ENCODE results near the gene FSHR. TPM values are rescaled to one million over a fixed set of nuclear protein-coding genes. Genes with fewer than 3 reads are reported as not detected.

FSHR gene
- total and polyA plus RNA-seq, 2 experiments from 2014 or later = not detected

GRCh38 chr2:48938231-48938630 is 216.1 kb downstream of the FSHR start:
- no peak for DNase-seq (ENCODE audit: low spot score)
- no peak for ATAC-seq
- no peak overlapping the region for H3K4me2 ChIP-seq
- TF ChIP-seq ZNF462 (CRISPR knock-in tag; IDR thresholded peaks at IDR 0.05) (no peak), NANOG (IDR thresholded peaks at IDR 0.05; ENCODE audit: borderline replicate concordance) (no peak), REST (IDR thresholded peaks at IDR 0.05; ENCODE audit: unreplicated experiment) (no peak), EZH2phosphoT487 (IDR thresholded peaks at IDR 0.05; ENCODE audit: unreplicated experiment) (no peak), STAT1 (IDR thresholded peaks at IDR 0.05; ENCODE audit: unreplicated experiment) (no peak), ETS1 (IDR thresholded peaks at IDR 0.05) (no peak), EZH2 (IDR thresholded peaks at IDR 0.05; ENCODE audit: low read depth, unreplicated experiment) (no peak), ZNF331 (CRISPR knock-in tag; IDR thresholded peaks at IDR 0.05; ENCODE audit: low read depth) (no peak), ZNF114 (CRISPR knock-in tag; IDR thresholded peaks at IDR 0.05) (no peak)
- peak overlapping the region; percentile 59; the same call in 1 of the 2 replicates for H2AFZ ChIP-seq
- Mint-ChIP-seq H3K27me3 (ENCODE audit: insufficient read depth, low read depth, poor library complexity) (no peaks in the 10 kb centered on the region), H3K9me3 (no peaks in the 10 kb centered on the region; the same call in 2 of the 3 replicates), H3K36me3 (ENCODE audit: low read depth) (no peaks in the 10 kb centered on the region), H3K4me3 (no peak overlapping the region), H3K4me1 (peaks cover 10% of the 10 kb centered on the region), H3K27ac (no peak overlapping the region)
- no peaks in the 10 kb centered on the region for H3K36me3 ChIP-seq (ENCODE audit: insufficient read depth)
- H3K4me3 ChIP-seq = no peak overlapping the region
- no peaks in the 10 kb centered on the region for H3F3A ChIP-seq (replicated peaks; ENCODE audit: low read depth)
- no peaks in the 10 kb centered on the region for H3K79me2 ChIP-seq (replicated peaks; ENCODE audit: insufficient read depth)
- no peaks in the 10 kb centered on the region for H3K9me2 ChIP-seq (ENCODE audit: insufficient read depth)
- H3K4me1 ChIP-seq (ENCODE audit: insufficient read depth) = no peaks in the 10 kb centered on the region
- no peak overlapping the region for H3K27ac ChIP-seq (ENCODE audit: low read depth)
- no peaks in the 10 kb centered on the region for H4K20me1 ChIP-seq (replicated peaks; ENCODE audit: insufficient read depth)
- H3K27me3 ChIP-seq (ENCODE audit: insufficient read depth) = no peaks in the 10 kb centered on the region
